Fibroblast of lung (primary cell): Measurements from ENCODE around the gene HSH2D.

Experiments used
- CTCF ChIP-seq, 2 donors: IDR thresholded peaks in 1 of 2; conservative IDR thresholded peaks in 1 of 2; 1 replicate in 1 of 2; 2 replicates in 1 of 2; pipeline ENCODE4 v1.5.1; 2011 to 2012; ENCODE audit warnings: low read length in 2 of 2, control low read depth in 1 of 2, inconsistent platforms in 1 of 2, low read depth in 1 of 2, mild to moderate bottlenecking in 1 of 2
- EZH2 ChIP-seq: IDR thresholded peaks from 2 replicates; pipeline ENCODE4 v1.5.1; 2012; ENCODE audit warnings: low read length, control low read depth, mild to moderate bottlenecking; ENCODE audit errors: missing control alignments

- TF ChIP-seq CTCF (conservative IDR thresholded peaks at IDR 0.05 in 1 of 2, IDR thresholded peaks at IDR 0.05 in 1 of 2; ENCODE audit: low read depth in 1 of 2, low read length in 2 of 2) (no peak), EZH2 (no peak)
Measured at GRCh38 chr19:16139752-16140151, 3.7 kb upstream of the HSH2D start.
